K562 (cell line): ENCODE measurements around the gene PCOLCE2. TPM values are rescaled to one million over a fixed set of nuclear protein-coding genes. Genes with fewer than 3 reads are reported as not detected.

Experiments
- CUX1 ChIP-seq: fragments of 200-800 bp; sonication (Bioruptor generic); IDR thresholded peaks from 2 replicates; pipeline ENCODE4 v1.6.1; 2016; ENCODE audit warnings: missing genetic modification characterization, missing compliant biosample characterization
- HINFP ChIP-seq: fragments of 450-650 bp; conservative IDR thresholded peaks from 2 replicates; pipeline ENCODE4 v1.6.1; 2016; ENCODE audit warnings: missing genetic modification characterization, low read depth, mild to moderate bottlenecking, control low read depth, missing compliant biosample characterization
- MEF2A ChIP-seq: IDR thresholded peaks from 2 replicates; pipeline ENCODE4 v1.6.1; 2011; ENCODE audit warnings: low read depth, mild to moderate bottlenecking, low read length, moderate library complexity; ENCODE audit not compliant: control insufficient read depth
- NFXL1 ChIP-seq: fragments of 450-650 bp; formaldehyde crosslinking; IDR thresholded peaks from 2 replicates; pipeline ENCODE4 v1.4.0; 2021; ENCODE audit warnings: mild to moderate bottlenecking
- NKRF ChIP-seq: fragments of 450-650 bp; IDR thresholded peaks from 2 replicates; pipeline ENCODE4 v1.6.1; 2016; ENCODE audit warnings: borderline replicate concordance
- SRSF3 ChIP-seq: fragments of 200-400 bp; formaldehyde crosslinking; IDR thresholded peaks from 2 replicates; pipeline ENCODE4 v1.6.1; 2016; ENCODE audit warnings: mild to moderate bottlenecking, low read length, moderate library complexity; ENCODE audit not compliant: insufficient read depth
- XRCC5 ChIP-seq: fragments of 200-400 bp; formaldehyde crosslinking; IDR thresholded peaks from 2 replicates; pipeline ENCODE4 v1.6.1; 2017; ENCODE audit warnings: low read depth, mild to moderate bottlenecking, low read length
- ZNF12 ChIP-seq: sonication (generic); formaldehyde crosslinking; IDR thresholded peaks from 2 replicates; pipeline ENCODE4 v1.4.0; 2020; ENCODE audit warnings: mild to moderate bottlenecking, missing genetic modification reagents
- ZNF75A ChIP-seq: fragments of 450-650 bp; formaldehyde crosslinking; IDR thresholded peaks from 2 replicates; pipeline ENCODE4 v1.4.0; 2020; ENCODE audit warnings: mild to moderate bottlenecking
- polyA plus RNA-seq, 8 experiments: library from polyadenylated mRNA; depleted of rRNA in 4 of 8; stranded (reverse) in 5 of 8; unstranded in 3 of 8; fragments of >200 nt; fragmentation: Nextera tagmentation in 2 of 8; fragmentation: Illumina TruSeq in 1 of 8; extraction: Ambion mirVana in 2 of 8; extraction: Trizol in 1 of 8; gene quantifications; 2 replicates each; pipeline versions ENCODE4 v1.2.1 to v1.2.3, GENCODE V29; 2011 to 2014; ENCODE audit warnings: inconsistent platforms in 1 of 8, missing spikeins in 1 of 8
- total RNA-seq, 7 experiments: library from RNA; depleted of rRNA in 6 of 7; stranded (reverse); fragments of >200 nt in 6 of 7; fragmentation: Illumina TruSeq in 2 of 7; extraction: Trizol in 2 of 7; gene quantifications; 2 replicates each; pipeline versions ENCODE4 v1.2.1 to v1.2.3, GENCODE V29; 2011 to 2021; ENCODE audit warnings: low replicate concordance in 1 of 7
- TF ChIP-seq, protein P1 (sequence below): sonication (generic); formaldehyde crosslinking; IDR thresholded peaks from 2 replicates; pipeline ENCODE4 v1.8.0; 2022; ENCODE audit warnings: mild to moderate bottlenecking, missing genetic modification reagents

PCOLCE2 gene
- total and polyA plus RNA-seq, 9 of the 15 experiments (the other 6 are each of a cell fraction or from before 2014, with no cell fraction given) = 0.18 to 1.2 (median 0.65) TPM

GRCh38 chr3:142888481-142889211 lies at the start of gene PCOLCE2 (continued):
- TF ChIP-seq CUX1 (CRISPR knock-in tag) = no peak
- no peak for TF ChIP-seq ZNF12 (CRISPR knock-in tag)
- TF ChIP-seq XRCC5 = no peak
- no peak for TF ChIP-seq MEF2A
- TF ChIP-seq NKRF = no peak
- TF ChIP-seq ZNF75A = no peak
- TF ChIP-seq HINFP (tag) = no peak
- no peak for TF ChIP-seq NFXL1 (CRISPR knock-in tag)
- TF ChIP-seq SRSF3 = no peak
- TF ChIP-seq, protein P1, sequence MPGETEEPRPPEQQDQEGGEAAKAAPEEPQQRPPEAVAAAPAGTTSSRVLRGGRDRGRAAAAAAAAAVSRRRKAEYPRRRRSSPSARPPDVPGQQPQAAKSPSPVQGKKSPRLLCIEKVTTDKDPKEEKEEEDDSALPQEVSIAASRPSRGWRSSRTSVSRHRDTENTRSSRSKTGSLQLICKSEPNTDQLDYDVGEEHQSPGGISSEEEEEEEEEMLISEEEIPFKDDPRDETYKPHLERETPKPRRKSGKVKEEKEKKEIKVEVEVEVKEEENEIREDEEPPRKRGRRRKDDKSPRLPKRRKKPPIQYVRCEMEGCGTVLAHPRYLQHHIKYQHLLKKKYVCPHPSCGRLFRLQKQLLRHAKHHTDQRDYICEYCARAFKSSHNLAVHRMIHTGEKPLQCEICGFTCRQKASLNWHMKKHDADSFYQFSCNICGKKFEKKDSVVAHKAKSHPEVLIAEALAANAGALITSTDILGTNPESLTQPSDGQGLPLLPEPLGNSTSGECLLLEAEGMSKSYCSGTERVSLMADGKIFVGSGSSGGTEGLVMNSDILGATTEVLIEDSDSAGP (CRISPR knock-in tag) = no peak
